ENCODE results near the gene CDYL2.
A peak's percentile ranks its signal among the peaks of the same experiment; 100 is the strongest.

CDYL2 gene

GRCh38 chr16:80628254-80628653 is 176.1 kb downstream of the CDYL2 start:
- no peak overlapping the region for H3K4me3 ChIP-seq (ENCODE audit: low read length)
- no peak for DNase-seq (ENCODE audit: low read depth)
- TF ChIP-seq CTCF (IDR thresholded peaks at IDR 0.05; ENCODE audit: insufficient read depth, low read depth, low read length, missing control alignments): no peak

GRCh38 chr16:80627108-80627507 is 177.3 kb downstream of the CDYL2 start:
- TF ChIP-seq CTCF (IDR thresholded peaks at IDR 0.05; ENCODE audit: insufficient read depth, low read depth, low read length, missing control alignments): no peak
- no peak for DNase-seq (ENCODE audit: low read depth)
- H3K4me3 ChIP-seq (ENCODE audit: low read length): no peak overlapping the region

GRCh38 chr16:80623376-80623775 is 181.0 kb downstream of the CDYL2 start:
- DNase-seq (ENCODE audit: low read depth): no peak
- no peak for TF ChIP-seq CTCF (IDR thresholded peaks at IDR 0.05; ENCODE audit: insufficient read depth, low read depth, low read length, missing control alignments)

GRCh38 chr16:80622007-80622406 is 182.4 kb downstream of the CDYL2 start:
- no peak for DNase-seq (ENCODE audit: low read depth)
- H3K4me3 ChIP-seq (ENCODE audit: low read length): no peak overlapping the region
- TF ChIP-seq CTCF (IDR thresholded peaks at IDR 0.05; ENCODE audit: insufficient read depth, low read depth, low read length, missing control alignments): no peak

More at GRCh38 chr16:80623376-80623775, 181.0 kb downstream of the CDYL2 start:
- H3K4me3 ChIP-seq (ENCODE audit: low read length): no peak overlapping the region

GRCh38 chr16:80620736-80621605 is 183.4 kb downstream of the CDYL2 start:
- H3K4me3 ChIP-seq (ENCODE audit: low read length): no peak overlapping the region
- DNase-seq (ENCODE audit: low read depth): no peak
- no peak for TF ChIP-seq CTCF (IDR thresholded peaks at IDR 0.05; ENCODE audit: insufficient read depth, low read depth, low read length, missing control alignments)

GRCh38 chr16:80619824-80620223 is 184.6 kb downstream of the CDYL2 start:
- no peak for TF ChIP-seq CTCF (IDR thresholded peaks at IDR 0.05; ENCODE audit: insufficient read depth, low read depth, low read length, missing control alignments)
- DNase-seq (ENCODE audit: low read depth): peak; percentile 48
- no peak overlapping the region for H3K4me3 ChIP-seq (ENCODE audit: low read length)
